Muscle of leg (tissue), 11 donors: ENCODE data around the gene MYBPHL. TPM values are rescaled to one million over a fixed set of nuclear protein-coding genes. Genes with fewer than 3 reads are reported as not detected.
"Not testable (repeated sequence)": the region's sequence is repeated elsewhere in the genome, so short reads cannot be mapped to it uniquely, and the experiment has no call there.

ENCODE experiments used
- DNase-seq: peaks from one replicate; pipeline ENCODE4 v3.0.0; 2013
- H3K27ac ChIP-seq: one replicate; pipeline ENCODE4 v1.5.1; 2013; ENCODE audit warnings: mild to moderate bottlenecking, low read length, control low read depth
- H3K27me3 ChIP-seq: one replicate; pipeline ENCODE4 v1.6.1; 2013; ENCODE audit warnings: low read length; ENCODE audit not compliant: control insufficient read depth, insufficient read depth
- H3K36me3 ChIP-seq: one replicate; pipeline ENCODE4 v1.6.1; 2013; ENCODE audit warnings: low read length; ENCODE audit not compliant: control insufficient read depth, insufficient read depth
- H3K4me1 ChIP-seq: one replicate; pipeline ENCODE4 v1.6.1; 2013; ENCODE audit warnings: low read length; ENCODE audit not compliant: control insufficient read depth, insufficient read depth
- H3K4me3 ChIP-seq: one replicate; pipeline ENCODE4 v1.5.1; 2013; ENCODE audit warnings: low read length, control low read depth
- H3K9me3 ChIP-seq: replicated peaks from 2 replicates; pipeline ENCODE4 v1.6.1; 2013; ENCODE audit warnings: low read depth, low read length; ENCODE audit not compliant: control insufficient read depth
- WGBS: methylation state at CpG from one replicate; pipeline ENCODE4 v1.1.5; 2013; ENCODE audit warnings: missing lambda C conversion rate; ENCODE audit not compliant: insufficient coverage; 5-methylcytosine and 5-hydroxymethylcytosine counted together
- polyA plus RNA-seq, 8 donors: library from polyadenylated mRNA; unstranded; fragments of 120-200 nt; gene quantifications; one replicate each; pipeline versions ENCODE4 v1.2.1 to v1.2.3, GENCODE V29; 2013; ENCODE audit warnings: inconsistent platforms in 1 of 8, low replicate concordance in 1 of 8; ENCODE audit not compliant: insufficient read length in 8 of 8, insufficient read depth in 1 of 8
- total RNA-seq: library from RNA; stranded (reverse); fragments of 120-200 nt; gene quantifications from one replicate; pipeline ENCODE4 v1.2.4, GENCODE V29; 2013

The MYBPHL gene
- total and polyA plus RNA-seq, 9 donors: 0.15 to 1.3 (median 0.71) TPM

GRCh38 chr1:109295712-109296415, 10.9 kb downstream of the MYBPHL start:
- H3K36me3 ChIP-seq: no peaks in the 10 kb centered on the region
- H3K4me1 ChIP-seq: peaks cover 42% of the 10 kb centered on the region
- H3K27me3 ChIP-seq: no peaks in the 10 kb centered on the region
- H3K27ac ChIP-seq: no peak overlapping the region
- 76% methylated on average over 6 of the region's 12 CpGs for WGBS
- no peaks in the 10 kb centered on the region for H3K9me3 ChIP-seq
- H3K4me3 ChIP-seq: no peak overlapping the region
- DNase-seq: no peak

GRCh38 chr1:109294481-109294880, 12.3 kb downstream of the MYBPHL start:
- Histone ChIP-seq H3K27me3 (no peaks in the 10 kb centered on the region), H3K4me1 (peaks cover 29% of the 10 kb centered on the region), H3K4me3 (no peak overlapping the region), H3K36me3 (no peaks in the 10 kb centered on the region), H3K9me3 (no peaks in the 10 kb centered on the region), H3K27ac (no peak overlapping the region)
- WGBS: 80% methylated on average over 2 of the region's 4 CpGs
- DNase-seq: no peak

- Histone ChIP-seq H3K27ac (no peak overlapping the region), H3K36me3 (no peaks in the 10 kb centered on the region), H3K4me1 (peaks cover 14% of the 10 kb centered on the region), H3K4me3 (no peak overlapping the region), H3K27me3 (no peaks in the 10 kb centered on the region), H3K9me3 (no peaks in the 10 kb centered on the region)
- DNase-seq: no peak
- whole genome bisulfite sequencing: 33% methylated on average over 1 of the region's 2 CpGs
Measured at GRCh38 chr1:109293026-109293425, 13.8 kb downstream of the MYBPHL start.

GRCh38 chr1:109292364-109292763, 14.4 kb downstream of the MYBPHL start:
- WGBS: 83% methylated on average over 2 of the region's 9 CpGs
- no peak overlapping the region for H3K27ac ChIP-seq
- H3K4me1 ChIP-seq: peaks cover 8% of the 10 kb centered on the region
- H3K36me3 ChIP-seq: no peaks in the 10 kb centered on the region
- H3K4me3 ChIP-seq: no peak overlapping the region
- H3K9me3 ChIP-seq: no peaks in the 10 kb centered on the region
- no peaks in the 10 kb centered on the region for H3K27me3 ChIP-seq
- no peak for DNase-seq

- peak; percentile 63 for DNase-seq
- Histone ChIP-seq H3K4me3 (no peak overlapping the region), H3K4me1 (no peaks in the 10 kb centered on the region), H3K27ac (no peak overlapping the region), H3K9me3 (no peaks in the 10 kb centered on the region), H3K27me3 (no peaks in the 10 kb centered on the region), H3K36me3 (no peaks in the 10 kb centered on the region)
- 70% methylated on average over 4 of the region's 6 CpGs for WGBS
Measured at GRCh38 chr1:109290998-109291397, 15.8 kb downstream of the MYBPHL start.

GRCh38 chr1:109290137-109290536, 16.7 kb downstream of the MYBPHL start:
- WGBS: 60% methylated on average over 1 of the region's 1 CpG

GRCh38 chr1:109286762-109287161, 20.0 kb downstream of the MYBPHL start:
- 80% methylated on average over 1 of the region's 5 CpGs for WGBS
- H3K36me3 ChIP-seq, H3K4me3 ChIP-seq, H3K9me3 ChIP-seq, H3K27ac ChIP-seq, H3K27me3 ChIP-seq, DNase-seq: not testable (repeated sequence)
- H3K4me1 ChIP-seq: peaks cover 18% of the 10 kb centered on the region

More at GRCh38 chr1:109290137-109290536, 16.7 kb downstream of the MYBPHL start:
- Histone ChIP-seq H3K36me3 (no peaks in the 10 kb centered on the region), H3K27me3 (no peaks in the 10 kb centered on the region), H3K4me1 (no peaks in the 10 kb centered on the region), H3K9me3 (no peaks in the 10 kb centered on the region), H3K4me3 (no peak overlapping the region), H3K27ac (no peak overlapping the region)
- no peak for DNase-seq

GRCh38 chr1:109283748-109284600, 22.8 kb downstream of the MYBPHL start:
- WGBS: 67% methylated on average over 9 of the region's 17 CpGs
- Histone ChIP-seq H3K4me1 (peaks cover 21% of the 10 kb centered on the region), H3K4me3 (peak overlapping the region; percentile 71), H3K27ac (peak overlapping the region; percentile 90), H3K9me3 (no peaks in the 10 kb centered on the region), H3K36me3 (peaks cover 13% of the 10 kb centered on the region), H3K27me3 (no peaks in the 10 kb centered on the region)
- DNase-seq: no peak

GRCh38 chr1:109282952-109283747, 23.7 kb downstream of the MYBPHL start, which contains the start of gene PSRC1:
PSRC1 (minus strand) TSS chr1:109283145.
- H3K27me3 ChIP-seq: no peaks in the 10 kb centered on the region
- H3K4me1 ChIP-seq: peaks cover 21% of the 10 kb centered on the region

More at GRCh38 chr1:109282952-109283747, 23.7 kb downstream of the MYBPHL start, which contains the start of gene PSRC1:
- peak within 1 kb of the TSS; percentile 90 for H3K27ac ChIP-seq
- peak; percentile 98 for DNase-seq
- H3K4me3 ChIP-seq: peak within 1 kb of the TSS; percentile 71
- WGBS: under 1% methylated on average over 37 of the region's 56 CpGs
- no peaks in the 10 kb centered on the region for H3K9me3 ChIP-seq
- H3K36me3 ChIP-seq: peaks cover 13% of the 10 kb centered on the region
